GM20000 (cell line): ENCODE measurements around the gene FLYWCH1.

Source experiments
- DNase-seq: peaks from one replicate; pipeline ENCODE4 v3.0.0; 2012; ENCODE audit warnings: low spot score
- CTCF ChIP-seq: IDR thresholded peaks from 2 replicates; pipeline ENCODE4 v1.5.1; 2012; ENCODE audit warnings: mild to moderate bottlenecking, control low read depth; ENCODE audit errors: extremely low read depth, missing control alignments

Gene FLYWCH1

GRCh38 chr16:2973093-2973492 lies 61.4 kb downstream of the FLYWCH1 start:
- DNase-seq: no peak
- no peak for TF ChIP-seq CTCF

- TF ChIP-seq CTCF: no peak
- no peak for DNase-seq
Measured at GRCh38 chr16:2973605-2974318, 62.0 kb downstream of the FLYWCH1 start.

- no peak for TF ChIP-seq CTCF
- no peak for DNase-seq
Measured at GRCh38 chr16:2974319-2975056, 62.8 kb downstream of the FLYWCH1 start.

- DNase-seq: no peak
- TF ChIP-seq CTCF: no peak
Measured at GRCh38 chr16:2975161-2975795, 63.5 kb downstream of the FLYWCH1 start.

- TF ChIP-seq CTCF: no peak
- DNase-seq: no peak
Measured at GRCh38 chr16:2976201-2976600, 64.5 kb downstream of the FLYWCH1 start.

- TF ChIP-seq CTCF: no peak
- no peak for DNase-seq
Measured at GRCh38 chr16:2976673-2977072, 64.9 kb downstream of the FLYWCH1 start.

- no peak for DNase-seq
- no peak for TF ChIP-seq CTCF
Measured at GRCh38 chr16:2977440-2977839, 65.7 kb downstream of the FLYWCH1 start.
